Kidney (tissue), 14 donors: ENCODE measurements around the gene EEFSEC. TPM values are rescaled to one million over a fixed set of nuclear protein-coding genes. Genes with fewer than 3 reads are reported as not detected.

ENCODE experiments used
- DNase-seq, 5 donors: peaks; one replicate each; pipeline ENCODE4 v3.0.0-alpha.2; 2013 to 2020
- FAIRE-seq: peaks from 2 replicates; lab custom pipeline; 2012; peaks lifted over from hg19 to GRCh38; lab: Jason Lieb, UNC
- H3K27ac ChIP-seq, 2 donors: one replicate each; pipeline ENCODE4 v1.7.0; 2013; ENCODE audit warnings: low read depth in 2 of 2, low read length in 2 of 2, inconsistent platforms in 1 of 2
- H3K27me3 ChIP-seq: one replicate; pipeline ENCODE4 v1.7.1; 2013; ENCODE audit warnings: low read length, inconsistent platforms; ENCODE audit not compliant: control insufficient read depth, insufficient read depth
- H3K36me3 ChIP-seq, 3 donors: one replicate each; pipeline versions ENCODE4 v1.7.0 to v1.7.1; 2013; ENCODE audit warnings: low read length in 3 of 3, control low read depth in 1 of 3, inconsistent platforms in 1 of 3; ENCODE audit not compliant: insufficient read depth in 3 of 3, control insufficient read depth in 2 of 3
- H3K4me1 ChIP-seq, 3 donors: one replicate each; pipeline versions ENCODE4 v1.7.0 to v1.7.1; 2013; ENCODE audit warnings: low read length in 3 of 3, inconsistent platforms in 1 of 3, low read depth in 1 of 3; ENCODE audit not compliant: control insufficient read depth in 2 of 3, insufficient read depth in 2 of 3
- H3K4me3 ChIP-seq, 3 donors: one replicate each; pipeline versions ENCODE4 v1.7.0 to v1.8.1; 2013; ENCODE audit warnings: low read length in 3 of 3, control low read depth in 1 of 3, inconsistent platforms in 1 of 3
- H3K9ac ChIP-seq, 3 donors: one replicate each; pipeline versions ENCODE4 v1.7.0 to v1.7.1; 2013; ENCODE audit warnings: low read length in 3 of 3, control low read depth in 1 of 3, inconsistent platforms in 1 of 3
- H3K9me3 ChIP-seq, 3 donors: one replicate each; pipeline versions ENCODE4 v1.7.0 to v1.7.1; 2013; ENCODE audit warnings: low read length in 3 of 3, control low read depth in 1 of 3, inconsistent platforms in 1 of 3; ENCODE audit not compliant: control insufficient read depth in 2 of 3, insufficient read depth in 1 of 3
- CTCF ChIP-seq: IDR thresholded peaks from 3 replicates; pipeline ENCODE4 v1.5.1; 2012; ENCODE audit warnings: mild to moderate bottlenecking, moderate library complexity, borderline replicate concordance; ENCODE audit not compliant: insufficient read depth; ENCODE audit errors: extremely low read depth
- intact Hi-C: fragments of 100-400 bp; cut with DNase I; formaldehyde crosslinking; loops from one replicate; pipeline ENCODE4 v1.11.1; 2022
- polyA plus RNA-seq: library from polyadenylated mRNA; stranded (reverse); fragments of 350-450 nt; fragmentation: Illumina TruSeq; extraction: RNeasy Lipid Tissue Mini Kit (QIAGEN cat#74804); gene quantifications from one replicate; pipeline ENCODE4 v1.2.3, GENCODE V29; 2014; ENCODE audit warnings: low read depth, low replicate concordance; ENCODE audit not compliant: insufficient read depth
- total RNA-seq: library from RNA; stranded (reverse); fragmentation: NEBNext Ultra II Directional; extraction: Animal tissue kit (Norgen Biotek cat#: 25700); gene quantifications from one replicate; pipeline ENCODE4 v1.2.1, GENCODE V29; 2021
- donor health status: control.
- donor health status: control.
- donor health status: control.
- donor health status: control.
- donor health status: control.
- donor health status: DM: yes; HTN: yes; CAD: no.
- donor health status: Normal renal cell carcinoma (clear cell type).

The EEFSEC gene
- total and polyA plus RNA-seq, 2 donors from 2014 or later = 15.2 to 23.2 TPM

DNA sequence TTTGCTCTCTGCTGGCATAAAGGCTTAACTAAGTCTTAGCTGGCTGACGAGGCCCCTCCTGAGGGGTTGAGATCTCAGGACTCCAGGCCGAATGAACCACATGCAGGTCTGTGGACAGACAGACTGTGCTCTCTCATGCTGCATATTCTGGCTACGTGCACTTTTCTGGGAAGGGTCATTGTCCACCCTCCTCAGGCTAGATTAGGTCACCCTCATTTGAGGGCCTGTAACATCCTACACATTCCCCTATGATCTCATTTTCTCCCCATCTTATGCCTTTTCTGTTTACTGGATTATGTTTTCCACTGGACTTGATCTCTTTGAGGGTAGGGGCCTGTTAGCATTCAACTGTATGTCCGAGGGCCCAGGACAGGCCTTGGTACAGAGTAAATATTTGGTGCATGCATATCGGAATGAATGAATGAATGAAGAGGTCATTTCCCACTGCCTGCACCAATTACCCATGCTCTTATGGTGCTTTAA lies 13.7 kb downstream of the EEFSEC start:
- no peak for FAIRE-seq
- Histone ChIP-seq H3K27me3 (no peaks in the 10 kb centered on the region), H3K9me3 (no peaks in the 10 kb centered on the region), H3K27ac (peak overlapping the region in 1 of 2 donors; percentile 47), H3K9ac (no peak overlapping the region), H3K36me3 (no peaks in the 10 kb centered on the region), H3K4me1 (peaks cover 4 to 17% (median 6%) of the 10 kb centered on the region in 3 donors), H3K4me3 (peak overlapping the region in 1 of 3 donors; percentile 13)
- no peak for DNase-seq
- no peak for TF ChIP-seq CTCF
- intact Hi-C loops = no loop called here

- H3K4me3 ChIP-seq = peak overlapping the region in 1 of 3 donors; percentile 13
- DNase-seq (no peak), FAIRE-seq (no peak)
- H3K36me3 ChIP-seq = peaks cover 0 to under 1% (median 0%) of the 10 kb centered on the region in 3 donors
- H3K4me1 ChIP-seq = peaks cover 4 to 17% (median 6%) of the 10 kb centered on the region in 3 donors
- H3K9ac ChIP-seq = no peak overlapping the region
- peak overlapping the region in 1 of 2 donors; percentile 47 for H3K27ac ChIP-seq
- no peaks in the 10 kb centered on the region for H3K9me3 ChIP-seq
- TF ChIP-seq CTCF = no peak
- no peaks in the 10 kb centered on the region for H3K27me3 ChIP-seq
- intact Hi-C loops = no loop called here
Observed at GRCh38 chr3:128167646-128167972, 14.3 kb downstream of the EEFSEC start.

DNA sequence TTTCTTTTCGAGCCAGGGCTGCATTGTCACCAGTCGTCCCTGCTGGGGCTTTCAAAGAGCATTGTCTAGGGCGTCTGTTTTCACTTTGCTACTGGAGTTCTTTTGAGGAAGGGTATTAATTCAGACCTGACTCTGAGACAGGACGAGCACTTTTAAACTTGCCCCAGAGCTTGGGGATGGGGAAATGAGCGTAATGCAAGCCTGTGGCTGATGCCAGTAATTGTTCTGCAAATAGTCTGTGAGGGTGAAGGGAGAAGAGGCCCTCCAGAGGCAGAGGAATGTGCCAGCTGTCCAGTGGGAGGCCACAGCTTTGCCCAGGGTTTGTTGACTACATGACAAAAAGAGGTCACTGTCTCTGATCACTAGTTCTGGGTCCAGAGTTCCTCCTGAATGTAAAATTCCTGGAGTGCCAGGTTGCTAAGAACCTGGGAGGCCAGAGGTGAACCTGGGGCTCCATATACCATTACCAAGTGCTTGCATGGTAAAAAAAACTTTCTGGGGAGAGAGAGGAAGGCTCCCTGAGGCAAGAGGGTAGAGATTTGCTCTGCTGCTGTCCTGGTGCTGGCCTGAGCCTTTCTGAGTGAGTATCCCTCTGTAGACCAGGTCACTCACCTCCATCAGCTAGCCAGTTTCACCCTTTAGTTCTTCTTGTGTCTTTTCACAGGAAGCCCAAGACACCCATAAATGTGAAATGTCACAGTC lies 14.8 kb downstream of the EEFSEC start:
- no peak for FAIRE-seq

More for the DNA sequence above, 14.8 kb downstream of the EEFSEC start:
- Histone ChIP-seq H3K27ac (peak overlapping the region; percentile 8 to 47), H3K27me3 (no peaks in the 10 kb centered on the region), H3K4me1 (peaks cover 4 to 17% (median 6%) of the 10 kb centered on the region in 3 donors), H3K9me3 (no peaks in the 10 kb centered on the region), H3K4me3 (peak overlapping the region in 1 of 3 donors; percentile 13), H3K36me3 (peaks cover 0 to 2% (median 0%) of the 10 kb centered on the region in 3 donors), H3K9ac (no peak overlapping the region)
- intact Hi-C loops = no loop called here
- DNase-seq = peak in 2 of 5 donors; percentile 34 to 54
- TF ChIP-seq CTCF = no peak
